B cell (primary cell): ENCODE results near the gene SPACA6. TPM values are rescaled to one million over a fixed set of nuclear protein-coding genes. Genes with fewer than 3 reads are reported as not detected.

Experiments used
- ATAC-seq: fragments of 200-7000 bp; cut with Tn5 transposase; one replicate; pipeline ENCODE4 v1.10.0; 2021; ENCODE audit warnings: low read depth, mild to moderate bottlenecking, moderate number of reproducible peaks, moderate library complexity
- CTCF ChIA-PET: fragments of 350-600 bp; sonication (Branson Sonifier 250); formaldehyde crosslinking; loops from one replicate; lab custom pipeline; 2021; ENCODE audit warnings: antibody characterized with exemption, inconsistent platforms; lab: Charles Lee
- POLR2A ChIA-PET: fragments of 350-600 bp; sonication (Branson Sonifier 250); formaldehyde crosslinking; loops from one replicate; lab custom pipeline; 2021; ENCODE audit warnings: antibody characterized with exemption; lab: Charles Lee
- DNase-seq: peaks from one replicate; pipeline ENCODE4 v3.0.0; 2013
- H2AFZ ChIP-seq: 2 replicates; pipeline ENCODE4 v1.6.1; 2012; ENCODE audit warnings: mild to moderate bottlenecking, low read depth, low read length; ENCODE audit not compliant: insufficient read depth, poor library complexity, severe bottlenecking
- H3K27ac ChIP-seq, 2 donors: 1 replicate in 1 of 2; 2 replicates in 1 of 2; pipeline ENCODE4 v1.5.1; 2012 to 2013; ENCODE audit warnings: low read length in 2 of 2, mild to moderate bottlenecking in 2 of 2, moderate library complexity in 1 of 2
- H3K27me3 ChIP-seq, 4 experiments: fragments of 200-600 bp in 1 of 4; sonication (generic) in 1 of 4; replicated peaks in 1 of 4; 1 replicate in 2 of 4; 2 replicates in 2 of 4; pipeline versions ENCODE4 v1.6.1 to v1.7.0; 2013 to 2016; ENCODE audit warnings: low read length in 3 of 4, mild to moderate bottlenecking in 2 of 4, mixed read lengths in 1 of 4, moderate library complexity in 1 of 4; ENCODE audit not compliant: insufficient read depth in 4 of 4, control insufficient read depth in 3 of 4; ENCODE audit errors: control extremely low read depth in 1 of 4
- H3K36me3 ChIP-seq, 2 experiments: replicated peaks in 1 of 2; 1 replicate in 1 of 2; 2 replicates in 1 of 2; pipeline versions ENCODE4 v1.6.1 to v1.7.1; 2013; ENCODE audit warnings: low read length in 1 of 2; ENCODE audit not compliant: insufficient read depth in 2 of 2, control insufficient read depth in 1 of 2; ENCODE audit errors: control extremely low read depth in 1 of 2, extremely low read depth in 1 of 2
- H3K4me1 ChIP-seq, 2 donors: fragments of 200-600 bp in 1 of 2; sonication (generic) in 1 of 2; 1 replicate in 1 of 2; 2 replicates in 1 of 2; pipeline versions ENCODE4 v1.5.1 to v1.6.1; 2013 to 2017; ENCODE audit warnings: low read length in 2 of 2; ENCODE audit not compliant: control insufficient read depth in 2 of 2, insufficient read depth in 2 of 2
- H3K4me2 ChIP-seq: replicated peaks from 2 replicates; pipeline ENCODE3; 2012; ENCODE audit warnings: mild to moderate bottlenecking, low read depth, low read length; ENCODE audit not compliant: poor library complexity, severe bottlenecking
- H3K4me3 ChIP-seq, 5 experiments: fragments of 200-600 bp in 1 of 5; sonication (generic) in 1 of 5; 1 replicate in 3 of 5; 2 replicates in 2 of 5; pipeline versions ENCODE4 v1.5.1 to v1.7.0; 2011 to 2016; ENCODE audit warnings: low read length in 4 of 5, mild to moderate bottlenecking in 4 of 5, low read depth in 2 of 5, control low read depth in 1 of 5, moderate library complexity in 1 of 5; ENCODE audit not compliant: insufficient read depth in 1 of 5; ENCODE audit errors: control extremely low read depth in 1 of 5, extremely low read depth in 1 of 5
- H3K79me2 ChIP-seq: fragments of 200-600 bp; sonication (generic); one replicate; pipeline ENCODE4 v1.6.0; 2016; ENCODE audit warnings: low read length; ENCODE audit not compliant: control insufficient read depth, insufficient read depth
- H3K9ac ChIP-seq: fragments of 200-600 bp; sonication (generic); 2 replicates; pipeline ENCODE4 v1.6.1; 2017; ENCODE audit warnings: mild to moderate bottlenecking, low read length, moderate library complexity
- H3K9me3 ChIP-seq, 3 donors: one replicate each; pipeline versions ENCODE4 v1.6.1 to v1.7.1; 2013; ENCODE audit warnings: low read length in 2 of 3; ENCODE audit not compliant: control insufficient read depth in 2 of 3, insufficient read depth in 1 of 3; ENCODE audit errors: control extremely low read depth in 1 of 3
- H4K20me1 ChIP-seq: 2 replicates; pipeline ENCODE4 v1.6.0; 2012; ENCODE audit warnings: mild to moderate bottlenecking, low read length; ENCODE audit not compliant: insufficient read depth, control insufficient read depth, poor library complexity, severe bottlenecking
- H3K27ac Mint-ChIP-seq: one replicate; pipeline ENCODE4 v1.8.0; 2021; ENCODE audit warnings: mixed read lengths
- H3K27me3 Mint-ChIP-seq: one replicate; pipeline ENCODE4 v1.8.0; 2021; ENCODE audit warnings: mixed read lengths
- H3K4me1 Mint-ChIP-seq: one replicate; pipeline ENCODE4 v1.8.0; 2021; ENCODE audit warnings: mixed read lengths
- H3K4me3 Mint-ChIP-seq: one replicate; pipeline ENCODE4 v1.8.0; 2021; ENCODE audit warnings: mixed read lengths
- H3K9me3 Mint-ChIP-seq: one replicate; pipeline ENCODE4 v1.8.0; 2022; ENCODE audit warnings: mixed read lengths; ENCODE audit not compliant: insufficient read depth
- CTCF ChIP-seq: fragments of 200-600 bp; IDR thresholded peaks from one replicate; pipeline ENCODE4 v1.8.0; 2022; ENCODE audit warnings: antibody characterized with exemption, mild to moderate bottlenecking
- EZH2 ChIP-seq: IDR thresholded peaks from 2 replicates; pipeline ENCODE4 v1.6.1; 2012; ENCODE audit warnings: borderline replicate concordance, low read depth, mild to moderate bottlenecking, moderate library complexity, low read length; ENCODE audit not compliant: insufficient read depth, poor library complexity, severe bottlenecking
- WGBS: methylation state at CpG from one replicate; pipeline ENCODE4 v1.1.5; 2013; ENCODE audit warnings: missing lambda C conversion rate; ENCODE audit not compliant: insufficient coverage; 5-methylcytosine and 5-hydroxymethylcytosine counted together
- intact Hi-C: fragments of 100-400 bp; cut with micrococcal nuclease; formaldehyde crosslinking; loops from one replicate; pipeline ENCODE4 v1.10.0; 2022
- polyA minus RNA-seq: library from RNA; depleted of rRNA, polyadenylated mRNA; stranded (reverse); fragments of >200 nt; gene quantifications from 2 replicates; pipeline ENCODE4 v1.2.3, GENCODE V29; 2012
- polyA plus RNA-seq: library from polyadenylated mRNA; depleted of rRNA; stranded (reverse); fragments of >200 nt; gene quantifications from 2 replicates; pipeline ENCODE4 v1.2.3, GENCODE V29; 2012
- total RNA-seq, 2 donors: library from RNA; stranded (reverse); fragments of 120-200 nt in 1 of 2; gene quantifications; 1 replicate in 1 of 2; 2 replicates in 1 of 2; pipeline versions ENCODE4 v1.2.3 to v1.2.4, GENCODE V29; 2013 to 2022

SPACA6 gene
- total RNA-seq (2.8 and 4.0 TPM in 2 replicates), polyA plus RNA-seq (3.3 and 4.9 TPM in 2 replicates), polyA minus RNA-seq (5.1 TPM in 1 of 2 replicates, not detected in the other)
- total RNA-seq (2013), result 3.6 TPM

- H3K36me3 ChIP-seq, result no peaks in the 10 kb centered on the region
- Mint-ChIP-seq H3K9me3 (no peaks in the 10 kb centered on the region), H3K4me3 (no peak within 1 kb of the TSS)
Observed at GRCh38 chr19:51693260-51693659, at the start of gene SPACA6. Gene SPACA6 (plus strand): TSS chr19:51693330. CDS start chr19:51693527, 197 bp downstream.

More at GRCh38 chr19:51693260-51693659, at the start of gene SPACA6:
- no peak within 1 kb of the TSS for H3K4me2 ChIP-seq
- H3K9ac ChIP-seq, result no peak within 1 kb of the TSS
- H3K4me3 ChIP-seq, result no peak within 1 kb of the TSS
- H3K79me2 ChIP-seq, result no peaks in the 10 kb centered on the region
- no peaks in the 10 kb centered on the region for H4K20me1 ChIP-seq
- H3K9me3 ChIP-seq, result peaks cover 0 to 11% (median 0%) of the 10 kb centered on the region in 3 donors
- intact Hi-C loops, result no loop called here
- POLR2A ChIA-PET, result no interaction called here
- H2AFZ ChIP-seq, result no peak within 1 kb of the TSS
- no peak for ATAC-seq
- no peak for DNase-seq
- CTCF ChIA-PET, result no interaction called here
- peaks cover 0 to 38% (median 15%) of the 10 kb centered on the region in 4 experiments for H3K27me3 ChIP-seq
- H3K4me1 ChIP-seq, result peaks cover 15 to 23% of the 10 kb centered on the region in 2 donors
- 98% methylated on average over 8 of the region's 8 CpGs for WGBS
- Mint-ChIP-seq H3K27ac (no peak within 1 kb of the TSS), H3K4me1 (peaks cover 15% of the 10 kb centered on the region), H3K27me3 (peaks cover 46% of the 10 kb centered on the region)
- TF ChIP-seq CTCF (no peak), EZH2 (no peak)
- no peak within 1 kb of the TSS for H3K27ac ChIP-seq
